Stimulated activated naive CD8-positive, alpha-beta T cell treated with anti-CD3 and anti-CD28 coated beads, Interleukin-15, amount 100 ng/mL, for 72 hours (primary cell): Measurements from ENCODE around the gene DPF3.

Experiments used
- ATAC-seq: fragments of 150-1000 bp; cut with Tn5 transposase; 2 replicates; pipeline ENCODE4 v1.10.0; 2021; ENCODE audit warnings: mild to moderate bottlenecking, moderate library complexity
- DNase-seq, 2 donors: peaks; one replicate each; pipeline ENCODE4 v3.0.0; 2021 to 2022
- H3K27ac Mint-ChIP-seq, 2 donors: one replicate each; pipeline ENCODE4 v1.8.0; 2022; ENCODE audit warnings: mild to moderate bottlenecking in 2 of 2, mixed read lengths in 2 of 2, moderate library complexity in 2 of 2
- H3K27me3 Mint-ChIP-seq: one replicate; pipeline ENCODE4 v1.8.0; 2022; ENCODE audit warnings: mixed read lengths
- H3K4me1 Mint-ChIP-seq: one replicate; pipeline ENCODE4 v1.8.0; 2022; ENCODE audit warnings: mild to moderate bottlenecking, mixed read lengths
- H3K4me3 Mint-ChIP-seq, 2 donors: one replicate each; pipeline ENCODE4 v1.8.0; 2022; ENCODE audit warnings: mild to moderate bottlenecking in 2 of 2, mixed read lengths in 2 of 2, moderate library complexity in 1 of 2
- H3K9me3 Mint-ChIP-seq, 2 donors: one replicate each; pipeline ENCODE4 v1.8.0; 2022; ENCODE audit warnings: mixed read lengths in 2 of 2

The DPF3 gene

DNA sequence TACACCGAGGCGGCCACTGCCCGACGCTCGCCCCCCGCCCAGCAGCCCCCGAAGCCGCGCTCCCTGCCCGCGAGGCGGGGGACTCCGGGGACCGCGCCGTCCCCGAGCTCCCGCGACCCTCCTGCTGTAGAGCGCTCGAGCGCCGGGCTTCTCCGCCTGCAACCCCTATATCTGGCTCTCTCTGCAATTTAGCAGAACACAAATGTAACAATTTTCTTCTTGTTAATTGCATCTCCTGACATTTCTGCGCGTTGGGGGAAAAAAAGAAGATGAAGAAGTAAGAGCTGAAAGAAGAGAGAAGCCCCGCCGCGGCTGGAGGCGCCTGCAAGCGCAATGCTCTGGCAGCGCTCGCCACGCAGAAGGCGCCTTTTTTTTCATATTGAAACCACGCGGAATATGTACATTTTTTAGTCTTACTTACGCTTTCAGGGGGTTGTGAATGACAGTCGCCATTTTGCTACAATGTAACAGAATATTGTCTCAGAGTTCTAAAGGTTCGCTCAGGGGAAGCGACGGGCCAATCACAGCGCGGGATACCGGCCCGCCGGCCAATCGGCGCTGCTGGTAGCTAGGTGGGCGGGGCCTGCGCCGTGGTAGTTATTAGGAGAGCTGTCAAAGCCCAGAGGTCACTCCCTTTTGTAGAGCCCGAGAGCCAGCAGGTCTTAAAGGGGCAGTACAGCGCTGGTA lies at the start of gene DPF3:
TSS of gene DPF3 (minus strand) at position 466 of the 687 bp plus-strand sequence. CDS start at position 453, 13 bp downstream.
- Mint-ChIP-seq H3K27me3 (peaks cover 45% of the 10 kb centered on the region), H3K4me1 (peaks cover 17% of the 10 kb centered on the region), H3K4me3 (peak within 1 kb of the TSS; percentile 96 to 98), H3K9me3 (no peaks in the 10 kb centered on the region), H3K27ac (peak within 1 kb of the TSS; percentile 50 to 72)
- DNase-seq (peak; percentile 93 to 95), ATAC-seq (peak; percentile 99)

GRCh38 chr14:72942934-72943333 lies 49.0 kb upstream of the DPF3 start:
- ATAC-seq: no peak
- no peak overlapping the region for H3K4me3 Mint-ChIP-seq
- peaks cover 9% of the 10 kb centered on the region for H3K4me1 Mint-ChIP-seq
- H3K27me3 Mint-ChIP-seq: no peaks in the 10 kb centered on the region
- DNase-seq: no peak
- no peak overlapping the region for H3K27ac Mint-ChIP-seq
- H3K9me3 Mint-ChIP-seq: no peaks in the 10 kb centered on the region

DNA sequence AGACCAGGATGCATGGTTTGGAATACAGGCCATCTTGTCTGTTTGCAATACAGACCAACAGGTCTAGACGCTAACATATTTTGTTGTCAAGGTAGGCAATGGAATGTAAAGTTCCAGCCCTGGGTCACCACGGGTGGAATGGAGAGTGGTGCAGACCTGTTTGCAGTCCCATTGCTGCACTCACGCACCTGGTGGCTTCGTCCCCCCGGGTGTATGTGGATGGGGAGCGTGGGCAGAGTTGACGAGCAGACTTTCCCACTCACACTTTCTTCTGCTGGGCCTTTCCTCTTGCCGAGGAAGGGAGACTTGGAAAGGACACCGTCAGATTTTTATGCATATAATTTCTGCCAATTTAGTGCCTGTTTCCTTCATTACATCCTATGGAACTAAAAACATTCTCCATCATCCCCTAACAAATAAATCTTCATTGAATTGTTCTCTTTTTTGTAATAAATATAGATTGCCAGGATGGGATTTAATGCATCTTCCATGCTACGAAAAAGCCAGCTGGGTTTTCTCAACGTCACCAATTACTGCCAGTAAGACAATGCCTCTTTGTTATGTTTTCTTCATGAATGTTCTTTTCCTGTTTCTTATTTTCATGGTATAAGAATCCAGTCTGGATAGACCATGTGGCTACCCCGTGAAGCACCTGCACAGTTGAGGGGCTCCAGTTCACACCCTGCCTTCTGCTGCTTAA lies 47.5 kb upstream of the DPF3 start:
- H3K4me1 Mint-ChIP-seq: peaks cover 15% of the 10 kb centered on the region
- H3K4me3 Mint-ChIP-seq: no peak overlapping the region
- no peaks in the 10 kb centered on the region for H3K9me3 Mint-ChIP-seq
- no peak for DNase-seq
- ATAC-seq: no peak
- peak overlapping the region in 1 of 2 donors; percentile 57 for H3K27ac Mint-ChIP-seq
- H3K27me3 Mint-ChIP-seq: no peaks in the 10 kb centered on the region

GRCh38 chr14:72939630-72940029 lies 45.7 kb upstream of the DPF3 start:
- DNase-seq: no peak
- H3K27ac Mint-ChIP-seq: no peak overlapping the region
- H3K4me1 Mint-ChIP-seq: peaks cover 17% of the 10 kb centered on the region
- no peaks in the 10 kb centered on the region for H3K27me3 Mint-ChIP-seq
- ATAC-seq: no peak
- no peak overlapping the region for H3K4me3 Mint-ChIP-seq
- no peaks in the 10 kb centered on the region for H3K9me3 Mint-ChIP-seq

DNA sequence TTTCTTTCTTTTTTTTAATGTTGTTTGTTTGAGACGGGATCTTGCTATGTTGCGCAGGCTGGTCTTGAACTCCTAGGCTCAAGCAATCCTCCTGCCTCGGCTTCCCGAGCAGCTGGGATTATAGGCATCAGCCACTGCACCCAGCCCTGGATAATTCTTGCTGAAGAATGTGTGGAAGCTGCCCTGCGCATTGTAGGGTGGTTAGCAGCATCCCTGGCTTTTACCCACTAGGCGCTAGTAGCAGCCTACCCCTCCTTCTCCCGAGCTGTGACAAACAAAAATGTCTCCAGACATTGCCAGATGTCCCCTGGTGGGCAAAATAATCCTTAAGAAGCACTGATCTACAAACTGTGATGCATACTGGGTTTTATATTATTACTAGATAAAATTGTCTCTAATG lies 39.0 kb upstream of the DPF3 start:
- Mint-ChIP-seq H3K9me3 (no peaks in the 10 kb centered on the region), H3K27ac (no peak overlapping the region), H3K27me3 (no peaks in the 10 kb centered on the region), H3K4me3 (no peak overlapping the region), H3K4me1 (peaks cover 34% of the 10 kb centered on the region)
- DNase-seq (no peak), ATAC-seq (no peak)

GRCh38 chr14:72929316-72930080 lies 35.6 kb upstream of the DPF3 start:
- DNase-seq (no peak), ATAC-seq (no peak)
- H3K4me3 Mint-ChIP-seq: no peak overlapping the region
- H3K27ac Mint-ChIP-seq: no peak overlapping the region
- H3K27me3 Mint-ChIP-seq: peaks cover 11% of the 10 kb centered on the region
- peaks cover 28% of the 10 kb centered on the region for H3K4me1 Mint-ChIP-seq
- H3K9me3 Mint-ChIP-seq: no peaks in the 10 kb centered on the region

DNA sequence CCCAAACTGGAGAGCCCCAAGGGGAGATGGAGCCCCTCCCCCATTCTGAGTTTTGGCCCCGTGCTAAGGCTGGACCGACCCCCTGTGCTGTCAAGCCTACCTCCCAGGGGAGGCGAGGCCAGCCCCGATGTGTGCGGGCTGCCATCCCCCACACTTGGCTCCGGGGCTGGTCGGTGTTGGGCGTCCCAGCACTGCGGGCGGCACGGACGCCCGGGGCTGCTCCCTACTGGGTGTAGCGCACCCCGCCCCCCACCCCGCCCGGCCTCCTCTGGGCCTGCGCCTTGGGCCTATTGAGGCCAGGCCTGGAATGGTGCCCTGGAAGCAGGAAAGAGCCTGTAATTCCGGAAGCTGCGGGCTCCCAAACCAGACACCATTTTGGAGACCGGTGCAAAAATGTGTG lies 35.0 kb upstream of the DPF3 start:
- H3K27me3 Mint-ChIP-seq: peaks cover 13% of the 10 kb centered on the region
- ATAC-seq (no peak), DNase-seq (no peak)
- no peak overlapping the region for H3K4me3 Mint-ChIP-seq
- no peak overlapping the region for H3K27ac Mint-ChIP-seq
- peaks cover 27% of the 10 kb centered on the region for H3K4me1 Mint-ChIP-seq
- H3K9me3 Mint-ChIP-seq: no peaks in the 10 kb centered on the region

GRCh38 chr14:72926292-72927028 lies 32.6 kb upstream of the DPF3 start, which contains the start of gene DCAF4:
Gene DCAF4 (plus strand): TSS chr14:72926464. CDS start chr14:72937979, 11,515 bp downstream.
- no peaks in the 10 kb centered on the region for H3K9me3 Mint-ChIP-seq
- H3K27ac Mint-ChIP-seq: peak within 1 kb of the TSS; percentile 98 to 99
- peaks cover 13% of the 10 kb centered on the region for H3K4me1 Mint-ChIP-seq
- peak; percentile 99 for ATAC-seq
- peak; percentile 93 to 96 for DNase-seq
- H3K4me3 Mint-ChIP-seq: peak within 1 kb of the TSS; percentile 98
- peaks cover 20% of the 10 kb centered on the region for H3K27me3 Mint-ChIP-seq

DNA sequence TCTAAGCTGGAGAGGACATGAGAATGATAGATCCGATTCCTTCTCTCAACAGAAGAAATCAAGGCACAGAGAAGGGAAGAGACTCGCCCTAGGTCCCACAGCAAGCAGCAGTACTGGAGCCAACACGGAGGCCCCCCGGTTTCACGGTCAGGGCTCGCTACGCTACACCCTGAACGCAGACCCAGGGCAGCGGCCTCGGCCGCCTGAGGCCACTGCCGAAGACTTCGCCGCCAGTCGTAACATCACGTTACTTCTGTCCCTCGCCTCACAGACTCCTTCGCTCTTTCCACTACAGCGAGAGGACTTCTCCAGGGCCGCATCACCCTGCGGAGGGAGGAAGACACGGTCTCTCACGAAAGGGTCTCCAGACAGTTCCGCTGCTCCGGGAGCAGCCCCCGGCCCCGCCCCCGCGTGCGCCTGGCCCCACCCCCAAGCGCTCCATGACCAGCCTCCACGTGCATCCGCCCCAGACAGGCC lies 32.0 kb upstream of the DPF3 start:
- ATAC-seq: peak; percentile 35
- peak overlapping the region; percentile 98 to 99 for H3K27ac Mint-ChIP-seq
- no peak for DNase-seq
- H3K27me3 Mint-ChIP-seq: peaks cover 26% of the 10 kb centered on the region
- no peaks in the 10 kb centered on the region for H3K9me3 Mint-ChIP-seq
- H3K4me1 Mint-ChIP-seq: peaks cover 10% of the 10 kb centered on the region
- H3K4me3 Mint-ChIP-seq: peak overlapping the region; percentile 98

GRCh38 chr14:72925171-72925759 lies 31.4 kb upstream of the DPF3 start:
- ATAC-seq (no peak), DNase-seq (no peak)
- Mint-ChIP-seq H3K4me1 (peaks cover 10% of the 10 kb centered on the region), H3K27ac (peak overlapping the region in 1 of 2 donors; percentile 12), H3K4me3 (peak overlapping the region; percentile 98), H3K9me3 (no peaks in the 10 kb centered on the region), H3K27me3 (peaks cover 31% of the 10 kb centered on the region)

GRCh38 chr14:72924337-72924736 lies 30.4 kb upstream of the DPF3 start:
- no peak for DNase-seq
- Mint-ChIP-seq H3K27me3 (peaks cover 41% of the 10 kb centered on the region), H3K4me3 (no peak overlapping the region), H3K9me3 (no peaks in the 10 kb centered on the region), H3K4me1 (peaks cover 10% of the 10 kb centered on the region), H3K27ac (no peak overlapping the region)
- no peak for ATAC-seq

- ATAC-seq (no peak), DNase-seq (no peak)
- Mint-ChIP-seq H3K27ac (no peak overlapping the region), H3K4me3 (no peak overlapping the region), H3K27me3 (peaks cover 64% of the 10 kb centered on the region), H3K9me3 (no peaks in the 10 kb centered on the region), H3K4me1 (peaks cover 10% of the 10 kb centered on the region)
Measured at GRCh38 chr14:72921396-72921795, 27.5 kb upstream of the DPF3 start.

GRCh38 chr14:72920008-72920407 lies 26.1 kb upstream of the DPF3 start:
- Mint-ChIP-seq H3K4me1 (no peaks in the 10 kb centered on the region), H3K9me3 (no peaks in the 10 kb centered on the region), H3K27ac (no peak overlapping the region), H3K4me3 (no peak overlapping the region), H3K27me3 (peaks cover 67% of the 10 kb centered on the region)
- ATAC-seq (no peak), DNase-seq (no peak)

GRCh38 chr14:72917094-72917802 lies 23.3 kb upstream of the DPF3 start:
- Mint-ChIP-seq H3K4me3 (no peak overlapping the region), H3K27ac (no peak overlapping the region), H3K9me3 (no peaks in the 10 kb centered on the region), H3K4me1 (no peaks in the 10 kb centered on the region), H3K27me3 (peaks cover 69% of the 10 kb centered on the region)
- DNase-seq (no peak), ATAC-seq (no peak)
